ENCODE measurements around the gene FSIP2. TPM values are rescaled to one million over a fixed set of nuclear protein-coding genes. Genes with fewer than 3 reads are reported as not detected.

FSIP2 gene
- total RNA-seq, 4 donors from 2014 or later = 1.7 to 8.4 (median 5.3) TPM

DNA sequence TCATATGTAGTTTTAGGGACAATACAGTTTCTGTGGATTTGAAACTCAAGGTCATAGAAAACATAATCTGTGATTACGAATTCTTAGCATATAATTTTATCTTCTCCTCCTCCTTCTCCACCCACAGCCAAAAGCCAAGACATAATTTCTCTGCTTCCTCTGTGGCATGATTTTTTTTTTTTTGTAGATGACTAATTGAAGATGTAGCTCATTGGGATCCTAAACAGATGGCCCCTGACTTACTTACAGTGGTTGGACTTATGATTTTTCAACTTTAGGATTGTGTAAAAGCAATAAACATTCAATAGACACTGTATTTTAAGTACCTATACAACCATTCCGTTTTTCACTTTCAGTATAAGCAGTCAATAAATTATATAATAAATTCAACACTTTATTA lies 42.3 kb downstream of the FSIP2 start:
- Histone ChIP-seq H3K4me3 (no peak overlapping the region), H3K9me3 (no peaks in the 10 kb centered on the region), H3K27me3 (no peaks in the 10 kb centered on the region), H3K36me3 (no peaks in the 10 kb centered on the region), H3K27ac (no peak overlapping the region), H3K4me1 (no peaks in the 10 kb centered on the region)
- DNase-seq = no peak
- TF ChIP-seq POLR2A (IDR thresholded peaks at IDR 0.05) = no peak
- TF ChIP-seq, protein P1, sequence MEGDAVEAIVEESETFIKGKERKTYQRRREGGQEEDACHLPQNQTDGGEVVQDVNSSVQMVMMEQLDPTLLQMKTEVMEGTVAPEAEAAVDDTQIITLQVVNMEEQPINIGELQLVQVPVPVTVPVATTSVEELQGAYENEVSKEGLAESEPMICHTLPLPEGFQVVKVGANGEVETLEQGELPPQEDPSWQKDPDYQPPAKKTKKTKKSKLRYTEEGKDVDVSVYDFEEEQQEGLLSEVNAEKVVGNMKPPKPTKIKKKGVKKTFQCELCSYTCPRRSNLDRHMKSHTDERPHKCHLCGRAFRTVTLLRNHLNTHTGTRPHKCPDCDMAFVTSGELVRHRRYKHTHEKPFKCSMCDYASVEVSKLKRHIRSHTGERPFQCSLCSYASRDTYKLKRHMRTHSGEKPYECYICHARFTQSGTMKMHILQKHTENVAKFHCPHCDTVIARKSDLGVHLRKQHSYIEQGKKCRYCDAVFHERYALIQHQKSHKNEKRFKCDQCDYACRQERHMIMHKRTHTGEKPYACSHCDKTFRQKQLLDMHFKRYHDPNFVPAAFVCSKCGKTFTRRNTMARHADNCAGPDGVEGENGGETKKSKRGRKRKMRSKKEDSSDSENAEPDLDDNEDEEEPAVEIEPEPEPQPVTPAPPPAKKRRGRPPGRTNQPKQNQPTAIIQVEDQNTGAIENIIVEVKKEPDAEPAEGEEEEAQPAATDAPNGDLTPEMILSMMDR (IDR thresholded peaks at IDR 0.05) = no peak

DNA sequence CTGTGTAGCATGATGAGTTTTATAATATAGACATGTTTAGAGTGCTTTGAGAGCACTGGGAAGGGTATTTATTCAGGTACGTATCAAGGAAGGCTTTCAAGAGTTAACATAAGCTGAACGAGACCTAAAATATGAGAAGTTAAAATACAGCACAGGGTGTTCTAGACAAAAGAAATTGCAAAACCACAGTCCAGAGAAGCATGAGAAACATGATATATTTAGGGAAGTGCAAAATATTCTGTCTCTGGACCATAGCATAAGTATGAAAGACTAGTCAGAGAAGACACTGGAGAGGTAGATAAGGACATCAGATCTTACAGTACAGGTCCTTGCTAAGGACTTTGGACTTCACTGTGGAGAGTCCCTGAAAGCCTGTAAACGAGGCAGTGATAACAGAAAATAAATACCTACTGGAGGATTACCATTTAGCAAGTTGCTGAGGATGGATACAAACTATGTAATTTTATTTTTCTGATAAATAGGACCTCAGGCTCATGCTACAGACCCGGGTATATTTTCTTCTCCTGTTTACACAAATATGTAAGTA lies 43.7 kb downstream of the FSIP2 start:
- H3K36me3 ChIP-seq = no peaks in the 10 kb centered on the region
- no peaks in the 10 kb centered on the region for H3K27me3 ChIP-seq
- H3K9me3 ChIP-seq = no peaks in the 10 kb centered on the region
- TF ChIP-seq POLR2A (IDR thresholded peaks at IDR 0.05) = no peak
- TF ChIP-seq, protein P1 (IDR thresholded peaks at IDR 0.05) = no peak
- H3K4me3 ChIP-seq = no peak overlapping the region
- no peak for DNase-seq
- H3K4me1 ChIP-seq = no peaks in the 10 kb centered on the region
- no peak overlapping the region for H3K27ac ChIP-seq

DNA sequence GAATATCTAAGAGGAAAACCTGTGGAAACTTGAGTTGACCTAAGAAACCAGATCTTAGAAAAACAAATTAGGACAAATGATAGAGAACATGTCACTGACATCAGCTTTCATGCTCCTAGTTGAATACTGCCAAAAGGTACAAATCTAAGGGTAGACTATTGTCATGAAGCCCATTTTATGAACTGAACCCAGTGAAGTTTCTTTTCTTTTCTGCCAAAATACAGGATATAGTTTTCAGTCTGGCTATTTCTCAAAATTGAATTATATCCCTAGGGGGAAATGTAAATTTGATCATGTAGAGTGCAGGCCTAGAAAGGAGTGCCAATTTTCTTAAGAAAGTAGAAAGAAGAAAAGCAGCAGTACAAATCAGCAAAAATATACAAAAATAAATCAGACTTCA lies 46.6 kb downstream of the FSIP2 start:
- DNase-seq = no peak
- Histone ChIP-seq H3K36me3 (no peaks in the 10 kb centered on the region), H3K27me3 (no peaks in the 10 kb centered on the region), H3K27ac (no peak overlapping the region), H3K4me3 (no peak overlapping the region), H3K9me3 (no peaks in the 10 kb centered on the region), H3K4me1 (no peaks in the 10 kb centered on the region)
- TF ChIP-seq POLR2A (IDR thresholded peaks at IDR 0.05) = no peak
- TF ChIP-seq, protein P1 (IDR thresholded peaks at IDR 0.05) = no peak

DNA sequence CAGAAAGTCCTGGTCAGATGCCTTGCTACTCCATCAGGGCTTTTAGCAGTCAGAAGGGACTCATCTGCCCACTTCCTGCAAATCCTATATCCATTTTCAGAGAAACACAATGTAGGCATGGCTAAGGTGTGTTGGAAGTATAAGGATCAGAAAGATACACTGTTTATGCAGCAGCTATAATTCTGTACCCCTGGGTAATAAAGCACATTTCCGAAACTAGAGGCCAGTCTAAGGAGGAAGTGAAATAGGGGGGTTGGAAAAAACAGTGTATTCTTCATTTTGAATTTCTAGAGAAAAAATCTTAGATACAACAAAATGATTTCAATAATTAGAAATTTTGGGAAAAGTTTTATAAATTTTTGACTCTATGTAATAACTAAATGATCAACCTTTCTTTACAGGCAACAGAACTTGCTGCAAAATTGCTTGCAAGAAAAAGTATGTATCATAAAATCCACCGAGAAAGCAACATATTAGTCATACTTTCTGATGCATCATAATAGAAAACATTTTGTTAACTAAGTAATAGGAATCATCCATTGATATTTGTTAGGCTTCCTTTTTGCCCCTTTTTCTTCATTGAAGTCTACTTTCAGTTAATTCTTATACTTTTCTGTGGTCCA lies 47.4 kb downstream of the FSIP2 start:
- H3K4me3 ChIP-seq = no peak overlapping the region
- no peaks in the 10 kb centered on the region for H3K9me3 ChIP-seq
- no peaks in the 10 kb centered on the region for H3K4me1 ChIP-seq
- no peaks in the 10 kb centered on the region for H3K36me3 ChIP-seq
- no peaks in the 10 kb centered on the region for H3K27me3 ChIP-seq
- TF ChIP-seq POLR2A (IDR thresholded peaks at IDR 0.05) = no peak
- TF ChIP-seq, protein P1 (IDR thresholded peaks at IDR 0.05) = no peak
- no peak for DNase-seq
- no peak overlapping the region for H3K27ac ChIP-seq

DNA sequence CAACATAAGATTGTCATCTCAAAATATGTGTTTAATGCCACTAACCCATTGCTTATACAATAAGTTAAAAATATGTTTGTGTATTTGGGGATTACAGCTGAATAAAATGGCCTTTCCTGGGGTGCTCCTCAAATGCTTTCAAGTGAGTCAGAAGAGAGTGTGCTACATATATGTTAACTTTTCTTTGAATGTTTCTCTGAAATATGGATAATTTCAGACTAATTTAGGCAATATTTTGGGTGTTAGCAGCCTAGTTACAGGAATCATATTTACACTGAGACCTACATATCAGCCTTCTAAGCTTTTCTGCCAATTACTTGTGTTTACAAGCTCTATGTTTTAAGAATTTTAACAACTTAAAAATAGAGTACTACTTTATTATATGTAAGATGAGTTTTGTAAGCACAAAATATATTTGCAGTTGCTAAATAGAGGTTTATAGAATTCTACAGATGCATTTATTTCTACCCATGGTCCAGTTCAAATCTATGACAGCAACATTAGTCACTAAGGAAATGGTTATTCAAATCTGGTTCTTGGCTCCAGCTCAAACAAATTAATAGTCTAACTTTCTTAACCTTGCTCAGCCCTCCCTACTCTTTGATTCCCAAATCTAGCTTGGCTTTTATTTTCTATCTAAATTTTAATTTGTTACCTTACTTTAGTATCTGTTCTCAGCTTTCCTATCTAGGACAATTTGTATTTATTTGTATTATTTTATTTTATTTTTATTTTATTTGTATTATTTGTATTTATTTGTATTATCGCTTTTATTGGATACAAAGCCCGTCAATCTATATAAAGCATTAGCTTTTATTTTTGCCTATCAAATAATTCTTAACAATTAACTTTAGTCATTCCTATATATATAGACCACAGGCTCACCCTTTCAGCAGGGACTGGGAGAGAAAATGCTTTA lies 48.9 kb downstream of the FSIP2 start:
- no peak for TF ChIP-seq POLR2A (IDR thresholded peaks at IDR 0.05)
- TF ChIP-seq, protein P1 (IDR thresholded peaks at IDR 0.05) = no peak
- DNase-seq = no peak
- Histone ChIP-seq H3K36me3 (no peaks in the 10 kb centered on the region), H3K27ac (no peak overlapping the region), H3K4me3 (no peak overlapping the region), H3K4me1 (no peaks in the 10 kb centered on the region), H3K9me3 (no peaks in the 10 kb centered on the region), H3K27me3 (no peaks in the 10 kb centered on the region)
